Measurements from ENCODE around the gene NOTCH2. TPM values are rescaled to one million over a fixed set of nuclear protein-coding genes. Genes with fewer than 3 reads are reported as not detected.

NOTCH2 gene
- total and polyA plus RNA-seq, 2 experiments from 2014 or later: 8.5 to 56.6 TPM

DNA sequence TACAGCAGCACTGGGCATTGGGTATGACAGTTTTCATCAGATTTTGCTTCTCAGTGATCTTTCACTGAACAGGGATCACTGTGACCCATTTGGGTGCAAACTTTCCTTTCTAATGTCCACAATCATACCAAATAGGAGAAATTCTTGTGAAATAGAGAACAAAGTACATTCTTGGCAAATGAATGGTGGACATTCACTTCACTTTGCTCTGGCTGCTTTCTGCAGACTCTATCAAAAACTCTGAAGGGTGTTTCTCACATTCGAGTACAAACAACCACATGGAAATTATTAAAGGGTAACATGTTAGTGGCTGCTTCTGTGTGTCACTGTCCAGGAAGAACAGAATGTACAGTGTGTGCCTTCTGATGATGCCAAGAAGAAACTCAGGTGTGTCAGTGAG is 111.2 kb downstream of the NOTCH2 start:
- no peak overlapping the region for H3K4me3 ChIP-seq
- H3K36me3 ChIP-seq (ENCODE audit: insufficient read depth): no peaks in the 10 kb centered on the region
- DNase-seq (ENCODE audit: low spot score): no peak
- H3K27ac Mint-ChIP-seq: no peak overlapping the region
- H3F3A ChIP-seq (replicated peaks; ENCODE audit: low read depth): no peaks in the 10 kb centered on the region
- H3K27me3 Mint-ChIP-seq (ENCODE audit: insufficient read depth, low read depth, poor library complexity): peaks cover 1% of the 10 kb centered on the region
- H3K79me2 ChIP-seq (replicated peaks; ENCODE audit: insufficient read depth): no peaks in the 10 kb centered on the region
- no peaks in the 10 kb centered on the region for H3K27me3 ChIP-seq (ENCODE audit: insufficient read depth)
- peaks cover 5% of the 10 kb centered on the region; the same call in 2 of the 3 replicates for H3K36me3 Mint-ChIP-seq (ENCODE audit: low read depth)
- no peaks in the 10 kb centered on the region for H3K9me3 Mint-ChIP-seq
- ATAC-seq: no peak
- TF ChIP-seq JUNB (IDR thresholded peaks at IDR 0.05; ENCODE audit: unreplicated experiment) (no peak), NANOG (IDR thresholded peaks at IDR 0.05; ENCODE audit: borderline replicate concordance) (no peak), CTCF (conservative IDR thresholded peaks at IDR 0.05; ENCODE audit: low read depth in 2 of 2) (no peak), ETS1 (IDR thresholded peaks at IDR 0.05) (no peak), EZH2 (IDR thresholded peaks at IDR 0.05; ENCODE audit: low read depth, unreplicated experiment) (no peak), EZH2phosphoT487 (IDR thresholded peaks at IDR 0.05; ENCODE audit: unreplicated experiment) (no peak)
- no peak overlapping the region for H2AFZ ChIP-seq
- H3K4me1 ChIP-seq (ENCODE audit: insufficient read depth): peaks cover 8% of the 10 kb centered on the region; the same call in 1 of the 2 replicates
- no peak overlapping the region for H3K4me3 Mint-ChIP-seq
- H3K27ac ChIP-seq (ENCODE audit: low read depth): no peak overlapping the region
- no peak overlapping the region for H3K4me2 ChIP-seq
- H3K9me2 ChIP-seq (ENCODE audit: insufficient read depth): no peaks in the 10 kb centered on the region
- peaks cover 3% of the 10 kb centered on the region; the same call in 1 of the 2 replicates for H4K20me1 ChIP-seq (replicated peaks; ENCODE audit: insufficient read depth)
- H3K4me1 Mint-ChIP-seq: no peaks in the 10 kb centered on the region; the same call in 2 of the 3 replicates

GRCh38 chr1:119956306-119956705 is 113.2 kb downstream of the NOTCH2 start:
- H3K27ac ChIP-seq (ENCODE audit: low read depth): no peak overlapping the region
- H3K36me3 ChIP-seq (ENCODE audit: insufficient read depth): 0 out of 2 replicates have a peak, but pooled peaks cover 4% of the 10 kb centered on the region
- no peak overlapping the region for H3K27ac Mint-ChIP-seq
- no peaks in the 10 kb centered on the region; the same call in 1 of the 2 replicates for H4K20me1 ChIP-seq (replicated peaks; ENCODE audit: insufficient read depth)
- ATAC-seq: no peak
- H3K4me1 Mint-ChIP-seq: no peaks in the 10 kb centered on the region; the same call in 2 of the 3 replicates
- TF ChIP-seq NANOG (IDR thresholded peaks at IDR 0.05; ENCODE audit: borderline replicate concordance) (no peak), ZNF331 (CRISPR knock-in tag; IDR thresholded peaks at IDR 0.05; ENCODE audit: low read depth) (no peak), CTCF (conservative IDR thresholded peaks at IDR 0.05; ENCODE audit: low read depth in 2 of 2) (no peak), ZNF114 (CRISPR knock-in tag; IDR thresholded peaks at IDR 0.05) (no peak)
- TF ChIP-seq, protein P1, sequence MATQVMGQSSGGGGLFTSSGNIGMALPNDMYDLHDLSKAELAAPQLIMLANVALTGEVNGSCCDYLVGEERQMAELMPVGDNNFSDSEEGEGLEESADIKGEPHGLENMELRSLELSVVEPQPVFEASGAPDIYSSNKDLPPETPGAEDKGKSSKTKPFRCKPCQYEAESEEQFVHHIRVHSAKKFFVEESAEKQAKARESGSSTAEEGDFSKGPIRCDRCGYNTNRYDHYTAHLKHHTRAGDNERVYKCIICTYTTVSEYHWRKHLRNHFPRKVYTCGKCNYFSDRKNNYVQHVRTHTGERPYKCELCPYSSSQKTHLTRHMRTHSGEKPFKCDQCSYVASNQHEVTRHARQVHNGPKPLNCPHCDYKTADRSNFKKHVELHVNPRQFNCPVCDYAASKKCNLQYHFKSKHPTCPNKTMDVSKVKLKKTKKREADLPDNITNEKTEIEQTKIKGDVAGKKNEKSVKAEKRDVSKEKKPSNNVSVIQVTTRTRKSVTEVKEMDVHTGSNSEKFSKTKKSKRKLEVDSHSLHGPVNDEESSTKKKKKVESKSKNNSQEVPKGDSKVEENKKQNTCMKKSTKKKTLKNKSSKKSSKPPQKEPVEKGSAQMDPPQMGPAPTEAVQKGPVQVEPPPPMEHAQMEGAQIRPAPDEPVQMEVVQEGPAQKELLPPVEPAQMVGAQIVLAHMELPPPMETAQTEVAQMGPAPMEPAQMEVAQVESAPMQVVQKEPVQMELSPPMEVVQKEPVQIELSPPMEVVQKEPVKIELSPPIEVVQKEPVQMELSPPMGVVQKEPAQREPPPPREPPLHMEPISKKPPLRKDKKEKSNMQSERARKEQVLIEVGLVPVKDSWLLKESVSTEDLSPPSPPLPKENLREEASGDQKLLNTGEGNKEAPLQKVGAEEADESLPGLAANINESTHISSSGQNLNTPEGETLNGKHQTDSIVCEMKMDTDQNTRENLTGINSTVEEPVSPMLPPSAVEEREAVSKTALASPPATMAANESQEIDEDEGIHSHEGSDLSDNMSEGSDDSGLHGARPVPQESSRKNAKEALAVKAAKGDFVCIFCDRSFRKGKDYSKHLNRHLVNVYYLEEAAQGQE (IDR thresholded peaks at IDR 0.05; ENCODE audit: unreplicated experiment): no peak
- no peak for DNase-seq (ENCODE audit: low spot score)
- no peaks in the 10 kb centered on the region for H3K9me2 ChIP-seq (ENCODE audit: insufficient read depth)
- H3K4me1 ChIP-seq (ENCODE audit: insufficient read depth): peaks cover 8% of the 10 kb centered on the region; the same call in 1 of the 2 replicates
- H3K36me3 Mint-ChIP-seq (ENCODE audit: low read depth): peaks cover 3% of the 10 kb centered on the region; the same call in 1 of the 3 replicates
- no peak overlapping the region for H3K4me3 Mint-ChIP-seq
- no peak overlapping the region for H2AFZ ChIP-seq
- H3K79me2 ChIP-seq (replicated peaks; ENCODE audit: insufficient read depth): no peaks in the 10 kb centered on the region
- H3F3A ChIP-seq (replicated peaks; ENCODE audit: low read depth): no peaks in the 10 kb centered on the region
- H3K4me3 ChIP-seq: no peak overlapping the region
- H3K9me3 Mint-ChIP-seq: no peaks in the 10 kb centered on the region
- H3K27me3 ChIP-seq (ENCODE audit: insufficient read depth): no peaks in the 10 kb centered on the region
- no peaks in the 10 kb centered on the region for H3K27me3 Mint-ChIP-seq (ENCODE audit: insufficient read depth, low read depth, poor library complexity)
- H3K4me2 ChIP-seq: no peak overlapping the region

Measured in GM23338 (cell line).